ENCODE measurements around the gene SETBP1. TPM values are rescaled to one million over a fixed set of nuclear protein-coding genes. Genes with fewer than 3 reads are reported as not detected.
A peak's percentile ranks its signal among the peaks of the same experiment; 100 is the strongest.

The SETBP1 gene
- total RNA-seq, 2 donors from 2014 or later = 17.3 to 20.1 TPM

DNA sequence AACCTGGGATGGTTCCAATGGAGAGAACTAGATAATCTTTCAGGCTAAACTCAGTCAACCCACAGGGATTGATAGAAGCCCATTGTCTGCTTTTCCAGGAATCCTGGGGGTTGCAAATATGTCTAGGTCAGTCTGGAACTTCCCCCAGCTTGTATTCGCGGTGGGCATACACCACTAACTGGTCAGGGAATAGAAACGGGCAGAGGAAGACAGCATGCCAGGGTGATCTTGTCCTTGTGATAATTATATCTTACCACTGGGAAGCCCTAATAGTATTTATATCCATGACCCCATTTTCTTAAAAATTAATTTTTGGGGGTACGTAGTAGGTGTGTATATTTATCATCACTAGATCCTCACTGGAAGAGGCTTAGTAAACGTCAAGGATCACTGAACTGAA lies 101.9 kb downstream of the SETBP1 start:
- no peak overlapping the region for H3K27ac Mint-ChIP-seq
- H3K9ac ChIP-seq (ENCODE audit: extremely low read depth, low read length, poor library complexity, severe bottlenecking) = no peak overlapping the region
- H3K36me3 ChIP-seq (ENCODE audit: control insufficient read depth, insufficient read depth, low read length) = peaks cover 4% of the 10 kb centered on the region
- H3K27me3 Mint-ChIP-seq (ENCODE audit: insufficient read depth) = peaks cover 5% of the 10 kb centered on the region
- no peaks in the 10 kb centered on the region for H3K9me3 Mint-ChIP-seq
- H3K27ac ChIP-seq (ENCODE audit: low read depth, low read length) = no peak overlapping the region
- no peak overlapping the region for H3K4me3 Mint-ChIP-seq
- TF ChIP-seq, protein P1, sequence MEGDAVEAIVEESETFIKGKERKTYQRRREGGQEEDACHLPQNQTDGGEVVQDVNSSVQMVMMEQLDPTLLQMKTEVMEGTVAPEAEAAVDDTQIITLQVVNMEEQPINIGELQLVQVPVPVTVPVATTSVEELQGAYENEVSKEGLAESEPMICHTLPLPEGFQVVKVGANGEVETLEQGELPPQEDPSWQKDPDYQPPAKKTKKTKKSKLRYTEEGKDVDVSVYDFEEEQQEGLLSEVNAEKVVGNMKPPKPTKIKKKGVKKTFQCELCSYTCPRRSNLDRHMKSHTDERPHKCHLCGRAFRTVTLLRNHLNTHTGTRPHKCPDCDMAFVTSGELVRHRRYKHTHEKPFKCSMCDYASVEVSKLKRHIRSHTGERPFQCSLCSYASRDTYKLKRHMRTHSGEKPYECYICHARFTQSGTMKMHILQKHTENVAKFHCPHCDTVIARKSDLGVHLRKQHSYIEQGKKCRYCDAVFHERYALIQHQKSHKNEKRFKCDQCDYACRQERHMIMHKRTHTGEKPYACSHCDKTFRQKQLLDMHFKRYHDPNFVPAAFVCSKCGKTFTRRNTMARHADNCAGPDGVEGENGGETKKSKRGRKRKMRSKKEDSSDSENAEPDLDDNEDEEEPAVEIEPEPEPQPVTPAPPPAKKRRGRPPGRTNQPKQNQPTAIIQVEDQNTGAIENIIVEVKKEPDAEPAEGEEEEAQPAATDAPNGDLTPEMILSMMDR (conservative IDR thresholded peaks at IDR 0.05) = no peak
- peaks cover 15% of the 10 kb centered on the region for H3K4me1 ChIP-seq (ENCODE audit: control insufficient read depth, insufficient read depth, low read length)
- no peaks in the 10 kb centered on the region for H3K27me3 ChIP-seq (ENCODE audit: control insufficient read depth, insufficient read depth, low read length, poor library complexity, severe bottlenecking)
- H3K4me1 Mint-ChIP-seq = peaks cover 33% of the 10 kb centered on the region
- 89 to 100% methylated on average over 1 to 4 of the region's 5 CpGs for WGBS, 2 experiments (ENCODE audit: insufficient coverage in 1 of 2, insufficient read length in 1 of 2)
- no peak for DNase-seq
- H3K9me3 ChIP-seq (ENCODE audit: control insufficient read depth, low read length) = no peaks in the 10 kb centered on the region
- peak overlapping the region; percentile 26 for H3K4me3 ChIP-seq (ENCODE audit: low read length)
- H3K36me3 Mint-ChIP-seq (ENCODE audit: low read depth) = no peaks in the 10 kb centered on the region

- Mint-ChIP-seq H3K36me3 (ENCODE audit: low read depth) (no peaks in the 10 kb centered on the region), H3K27me3 (ENCODE audit: insufficient read depth) (peaks cover 5% of the 10 kb centered on the region), H3K9me3 (no peaks in the 10 kb centered on the region), H3K27ac (no peak overlapping the region), H3K4me1 (peaks cover 26% of the 10 kb centered on the region), H3K4me3 (no peak overlapping the region)
- TF ChIP-seq, protein P1 (conservative IDR thresholded peaks at IDR 0.05) = no peak
- no peak overlapping the region for H3K27ac ChIP-seq (ENCODE audit: low read depth, low read length)
- no peak for DNase-seq
- H3K4me1 ChIP-seq (ENCODE audit: control insufficient read depth, insufficient read depth, low read length) = peaks cover 14% of the 10 kb centered on the region
- no peak overlapping the region for H3K9ac ChIP-seq (ENCODE audit: extremely low read depth, low read length, poor library complexity, severe bottlenecking)
- 92 to 100% methylated on average over 1 of the region's 1 CpG for WGBS, 2 experiments (ENCODE audit: insufficient coverage in 1 of 2, insufficient read length in 1 of 2)
- H3K9me3 ChIP-seq (ENCODE audit: control insufficient read depth, low read length) = no peaks in the 10 kb centered on the region
- H3K4me3 ChIP-seq (ENCODE audit: low read length) = no peak overlapping the region
- peaks cover 4% of the 10 kb centered on the region for H3K36me3 ChIP-seq (ENCODE audit: control insufficient read depth, insufficient read depth, low read length)
- H3K27me3 ChIP-seq (ENCODE audit: control insufficient read depth, insufficient read depth, low read length, poor library complexity, severe bottlenecking) = no peaks in the 10 kb centered on the region
These were observed 102.7 kb downstream of the SETBP1 start for GRCh38 chr18:44783371-44783770.

GRCh38 chr18:44786257-44786656 lies 105.6 kb downstream of the SETBP1 start:
- Mint-ChIP-seq H3K4me3 (no peak overlapping the region), H3K9me3 (no peaks in the 10 kb centered on the region), H3K27me3 (ENCODE audit: insufficient read depth) (no peaks in the 10 kb centered on the region), H3K4me1 (peaks cover 26% of the 10 kb centered on the region), H3K27ac (no peak overlapping the region), H3K36me3 (ENCODE audit: low read depth) (no peaks in the 10 kb centered on the region)
- Histone ChIP-seq H3K9me3 (ENCODE audit: control insufficient read depth, low read length) (no peaks in the 10 kb centered on the region), H3K4me1 (ENCODE audit: control insufficient read depth, insufficient read depth, low read length) (peaks cover 16% of the 10 kb centered on the region), H3K27me3 (ENCODE audit: control insufficient read depth, insufficient read depth, low read length, poor library complexity, severe bottlenecking) (no peaks in the 10 kb centered on the region), H3K27ac (ENCODE audit: low read depth, low read length) (no peak overlapping the region), H3K9ac (ENCODE audit: extremely low read depth, low read length, poor library complexity, severe bottlenecking) (no peak overlapping the region), H3K36me3 (ENCODE audit: control insufficient read depth, insufficient read depth, low read length) (peaks cover 4% of the 10 kb centered on the region), H3K4me3 (ENCODE audit: low read length) (no peak overlapping the region)
- TF ChIP-seq, protein P1 (conservative IDR thresholded peaks at IDR 0.05) = no peak
- no peak for DNase-seq

All from endodermal cell (in vitro differentiated cells).